GM23248 (cell line): ENCODE results near the gene NAALADL2. TPM values are rescaled to one million over a fixed set of nuclear protein-coding genes. Genes with fewer than 3 reads are reported as not detected.

ENCODE experiments used
- DNase-seq: peaks from one replicate; pipeline ENCODE4 v3.0.0-alpha.2; 2015
- H2AFZ ChIP-seq: fragments of 200-600 bp; sonication (generic); 2 replicates; pipeline ENCODE4 v1.6.1; 2016; ENCODE audit warnings: antibody characterized with exemption
- H3F3A ChIP-seq: fragments of 200-600 bp; sonication (generic); 2 replicates; pipeline ENCODE4 v1.6.1; 2016; ENCODE audit warnings: mild to moderate bottlenecking, antibody characterized with exemption, mixed run types; ENCODE audit not compliant: insufficient read depth
- H3K27ac ChIP-seq: fragments of 200-600 bp; sonication (generic); 2 replicates; pipeline ENCODE4 v1.5.1; 2016; ENCODE audit warnings: mild to moderate bottlenecking
- H3K27me3 ChIP-seq: fragments of 200-600 bp; sonication (generic); replicated peaks from 2 replicates; pipeline ENCODE4 v1.6.1; 2016; ENCODE audit warnings: mild to moderate bottlenecking; ENCODE audit not compliant: insufficient read depth
- H3K36me3 ChIP-seq: fragments of 200-600 bp; sonication (generic); 2 replicates; pipeline ENCODE4 v1.6.1; 2016; ENCODE audit warnings: low read depth, mild to moderate bottlenecking
- H3K4me1 ChIP-seq: fragments of 200-600 bp; sonication (generic); 2 replicates; pipeline ENCODE4 v1.6.1; 2016; ENCODE audit warnings: mild to moderate bottlenecking; ENCODE audit not compliant: insufficient read depth
- H3K4me2 ChIP-seq: fragments of 200-600 bp; sonication (generic); one replicate; pipeline ENCODE4 v1.6.1; 2016; ENCODE audit warnings: mild to moderate bottlenecking; ENCODE audit not compliant: unreplicated experiment
- H3K4me3 ChIP-seq: fragments of 200-600 bp; sonication (generic); 2 replicates; pipeline ENCODE4 v1.5.1; 2016; ENCODE audit warnings: mild to moderate bottlenecking
- H3K79me2 ChIP-seq: fragments of 200-600 bp; sonication (generic); 2 replicates; pipeline ENCODE4 v1.6.1; 2016; ENCODE audit warnings: mild to moderate bottlenecking; ENCODE audit not compliant: insufficient read depth
- H3K9ac ChIP-seq: fragments of 200-600 bp; sonication (generic); 2 replicates; pipeline ENCODE4 v1.6.1; 2016; ENCODE audit warnings: mild to moderate bottlenecking
- H3K9me2 ChIP-seq: fragments of 200-600 bp; sonication (generic); 2 replicates; pipeline ENCODE4 v1.6.1; 2016; ENCODE audit warnings: mixed run types, mild to moderate bottlenecking, moderate library complexity; ENCODE audit not compliant: insufficient read depth
- H3K9me3 ChIP-seq: fragments of 200-600 bp; sonication (generic); one replicate; pipeline ENCODE4 v1.6.1; 2017; ENCODE audit warnings: low read depth
- H4K20me1 ChIP-seq: fragments of 200-600 bp; sonication (generic); 2 replicates; pipeline ENCODE4 v1.6.0; 2016; ENCODE audit not compliant: insufficient read depth
- EZH2 ChIP-seq: fragments of 200-600 bp; sonication (generic); IDR thresholded peaks from 2 replicates; pipeline ENCODE4 v1.6.1; 2018; ENCODE audit warnings: antibody characterized with exemption, mild to moderate bottlenecking; ENCODE audit not compliant: insufficient read depth, poor library complexity, severe bottlenecking
- EZH2phosphoT487 ChIP-seq: fragments of 200-600 bp; sonication (generic); IDR thresholded peaks from 2 replicates; pipeline ENCODE4 v1.6.1; 2018; ENCODE audit warnings: antibody characterized with exemption, moderate library complexity, mild to moderate bottlenecking, low read depth; ENCODE audit not compliant: insufficient read depth
- WGBS, 2 experiments: methylation state at CpG; one replicate each; pipeline ENCODE4 v1.1.6; 2015 to 2017; ENCODE audit warnings: low lambda C conversion rate in 2 of 2, low coverage in 1 of 2; ENCODE audit errors: missing lambda C conversion rate in 2 of 2; 5-methylcytosine and 5-hydroxymethylcytosine counted together
- in situ Hi-C: fragments of 300-500 bp; cut with MboI; formaldehyde crosslinking; loops from 2 replicates; pipeline ENCODE4 v1.15.0; 2020
- polyA plus RNA-seq: library from polyadenylated mRNA; unstranded; fragments of >200 nt; fragmentation: Nextera tagmentation; extraction: Ambion mirVana; gene quantifications from 2 replicates; pipeline ENCODE4 v1.2.1, GENCODE V29; 2016
- total RNA-seq: library from RNA; depleted of rRNA; stranded (reverse); fragments of >200 nt; shearing (Covaris generic); gene quantifications from 2 replicates; pipeline ENCODE4 v1.2.3, GENCODE V29; 2014

The NAALADL2 gene
- total and polyA plus RNA-seq, 2 experiments from 2014 or later, result 20.5 to 81.0 TPM

GRCh38 chr3:175695251-175695650 lies 836.1 kb downstream of the NAALADL2 start:
- H2AFZ ChIP-seq, result no peak overlapping the region
- H3K4me1 ChIP-seq, result peaks cover 3% of the 10 kb centered on the region; the same call in 1 of the 2 replicates
- no peaks in the 10 kb centered on the region for H3K27me3 ChIP-seq
- TF ChIP-seq EZH2phosphoT487 (no peak), EZH2 (no peak)
- H3K4me3 ChIP-seq, result no peak overlapping the region
- no peak overlapping the region for H3K9ac ChIP-seq
- H3K27ac ChIP-seq, result no peak overlapping the region
- H3F3A ChIP-seq, result no peaks in the 10 kb centered on the region
- H4K20me1 ChIP-seq, result no peaks in the 10 kb centered on the region
- no peaks in the 10 kb centered on the region for H3K9me3 ChIP-seq
- H3K79me2 ChIP-seq, result no peaks in the 10 kb centered on the region
- 7 to 10% methylated on average over 1 of the region's 1 CpG for WGBS, 2 experiments
- H3K4me2 ChIP-seq, result no peak overlapping the region
- no peak for DNase-seq
- no peaks in the 10 kb centered on the region for H3K36me3 ChIP-seq
- no peaks in the 10 kb centered on the region for H3K9me2 ChIP-seq
- in situ Hi-C loops, result no loop called here

GRCh38 chr3:175702956-175703355 lies 843.8 kb downstream of the NAALADL2 start:
- no peaks in the 10 kb centered on the region for H3K79me2 ChIP-seq
- no peak overlapping the region for H2AFZ ChIP-seq

GRCh38 chr3:175704366-175705055 lies 845.4 kb downstream of the NAALADL2 start:
- no peak overlapping the region for H3K9ac ChIP-seq
- TF ChIP-seq EZH2phosphoT487 (no peak), EZH2 (no peak)
- H3F3A ChIP-seq, result no peaks in the 10 kb centered on the region
- H3K79me2 ChIP-seq, result no peaks in the 10 kb centered on the region
- in situ Hi-C loops, result no loop called here
- H3K36me3 ChIP-seq, result no peaks in the 10 kb centered on the region
- H3K4me2 ChIP-seq, result no peak overlapping the region
- H4K20me1 ChIP-seq, result no peaks in the 10 kb centered on the region
- H3K9me3 ChIP-seq, result no peaks in the 10 kb centered on the region
- H3K27ac ChIP-seq, result no peak overlapping the region
- 87% methylated on average over 6 of the region's 6 CpGs for WGBS, 2 experiments
- no peak overlapping the region for H3K4me3 ChIP-seq
- H3K27me3 ChIP-seq, result no peaks in the 10 kb centered on the region
- no peaks in the 10 kb centered on the region for H3K4me1 ChIP-seq
- no peaks in the 10 kb centered on the region for H3K9me2 ChIP-seq
- H2AFZ ChIP-seq, result no peak overlapping the region
- no peak for DNase-seq

More at GRCh38 chr3:175702956-175703355, 843.8 kb downstream of the NAALADL2 start:
- no peak overlapping the region for H3K27ac ChIP-seq
- H4K20me1 ChIP-seq, result no peaks in the 10 kb centered on the region
- TF ChIP-seq EZH2 (no peak), EZH2phosphoT487 (no peak)
- no peaks in the 10 kb centered on the region for H3K9me2 ChIP-seq
- H3K4me1 ChIP-seq, result no peaks in the 10 kb centered on the region
- H3K9ac ChIP-seq, result no peak overlapping the region
- no peak overlapping the region for H3K4me2 ChIP-seq
- H3K36me3 ChIP-seq, result no peaks in the 10 kb centered on the region
- H3K9me3 ChIP-seq, result no peaks in the 10 kb centered on the region
- no peak overlapping the region for H3K4me3 ChIP-seq
- in situ Hi-C loops, result no loop called here
- no peaks in the 10 kb centered on the region for H3K27me3 ChIP-seq
- no peak for DNase-seq
- no peaks in the 10 kb centered on the region for H3F3A ChIP-seq

- in situ Hi-C loops, result no loop called here
- peak; percentile 30 for DNase-seq
- Histone ChIP-seq H3K9me3 (no peaks in the 10 kb centered on the region), H3K4me2 (peak overlapping the region; percentile 18), H3K9ac (no peak overlapping the region), H4K20me1 (no peaks in the 10 kb centered on the region), H3K36me3 (no peaks in the 10 kb centered on the region), H2AFZ (no peak overlapping the region), H3F3A (no peaks in the 10 kb centered on the region), H3K4me3 (no peak overlapping the region), H3K4me1 (peaks cover 8% of the 10 kb centered on the region), H3K27ac (no peak overlapping the region), H3K79me2 (no peaks in the 10 kb centered on the region), H3K27me3 (no peaks in the 10 kb centered on the region), H3K9me2 (no peaks in the 10 kb centered on the region)
- TF ChIP-seq EZH2, result no peak
- no peak for TF ChIP-seq EZH2phosphoT487
These were observed 854.1 kb downstream of the NAALADL2 start for GRCh38 chr3:175713268-175713667.

- H3K27ac ChIP-seq, result no peak overlapping the region
- no peaks in the 10 kb centered on the region for H3K27me3 ChIP-seq
- no peaks in the 10 kb centered on the region for H3K36me3 ChIP-seq
- H3K79me2 ChIP-seq, result no peaks in the 10 kb centered on the region
- H3K9me3 ChIP-seq, result no peaks in the 10 kb centered on the region
- H3K4me2 ChIP-seq, result no peak overlapping the region
- H3K4me3 ChIP-seq, result no peak overlapping the region
- H3K9me2 ChIP-seq, result no peaks in the 10 kb centered on the region
- peak; percentile 9 for DNase-seq
- 95 to 97% methylated on average over 2 of the region's 2 CpGs for WGBS, 2 experiments
- H2AFZ ChIP-seq, result no peak overlapping the region
- in situ Hi-C loops, result no loop called here
- TF ChIP-seq EZH2phosphoT487 (no peak), EZH2 (no peak)
- no peak overlapping the region for H3K9ac ChIP-seq
- H4K20me1 ChIP-seq, result no peaks in the 10 kb centered on the region
- no peaks in the 10 kb centered on the region for H3F3A ChIP-seq
- peaks cover 8% of the 10 kb centered on the region for H3K4me1 ChIP-seq
These were observed 857.3 kb downstream of the NAALADL2 start for GRCh38 chr3:175716446-175716845.
